GM06990 (cell line): ENCODE data around the gene DIAPH2.

ENCODE experiments used
- DNase-seq: peaks from one replicate; pipeline ENCODE4 v3.0.0-alpha.2; 2011; ENCODE audit not compliant: insufficient read length; ENCODE audit errors: extremely low read depth
- H3K27me3 ChIP-seq: replicated peaks from 2 replicates; pipeline ENCODE4 v1.6.0; 2011; ENCODE audit warnings: low read length; ENCODE audit not compliant: control insufficient read depth, insufficient read depth
- H3K36me3 ChIP-seq: 2 replicates; pipeline ENCODE4 v1.5.1; 2011; ENCODE audit warnings: low read length; ENCODE audit not compliant: control insufficient read depth, insufficient read depth
- H3K4me3 ChIP-seq: replicated peaks from 2 replicates; pipeline ENCODE4 v1.5.1; 2011; ENCODE audit warnings: low read depth, mild to moderate bottlenecking, control low read depth, low read length
- CTCF ChIP-seq: IDR thresholded peaks from 2 replicates; pipeline ENCODE4 v1.5.1; 2011; ENCODE audit warnings: low read length, control low read depth, mild to moderate bottlenecking, inconsistent platforms; ENCODE audit not compliant: insufficient read depth, poor library complexity, severe bottlenecking

Gene DIAPH2

GRCh38 chrX:96971812-96972211, 287.2 kb downstream of the DIAPH2 start:
- TF ChIP-seq CTCF = no peak
- no peak for DNase-seq
- H3K27me3 ChIP-seq = no peaks in the 10 kb centered on the region

GRCh38 chrX:96978906-96979305, 294.3 kb downstream of the DIAPH2 start:
- H3K36me3 ChIP-seq = no peaks in the 10 kb centered on the region
- no peaks in the 10 kb centered on the region for H3K27me3 ChIP-seq
- TF ChIP-seq CTCF = no peak
- no peak for DNase-seq
- H3K4me3 ChIP-seq = no peak overlapping the region

More at GRCh38 chrX:96971812-96972211, 287.2 kb downstream of the DIAPH2 start:
- Histone ChIP-seq H3K4me3 (no peak overlapping the region), H3K36me3 (no peaks in the 10 kb centered on the region)

- no peak for TF ChIP-seq CTCF
- Histone ChIP-seq H3K27me3 (no peaks in the 10 kb centered on the region), H3K4me3 (no peak overlapping the region), H3K36me3 (no peaks in the 10 kb centered on the region)
- no peak for DNase-seq
Measured at GRCh38 chrX:96979766-96980165, 295.1 kb downstream of the DIAPH2 start.

- no peak overlapping the region for H3K4me3 ChIP-seq
- TF ChIP-seq CTCF = no peak
- H3K36me3 ChIP-seq = no peaks in the 10 kb centered on the region
- no peak for DNase-seq
- H3K27me3 ChIP-seq = no peaks in the 10 kb centered on the region
Measured at GRCh38 chrX:96982161-96982560, 297.5 kb downstream of the DIAPH2 start.

- no peak for DNase-seq
- Histone ChIP-seq H3K27me3 (no peaks in the 10 kb centered on the region), H3K4me3 (no peak overlapping the region), H3K36me3 (no peaks in the 10 kb centered on the region)
- TF ChIP-seq CTCF = no peak
Measured at GRCh38 chrX:96984538-96984937, 299.9 kb downstream of the DIAPH2 start.

- no peaks in the 10 kb centered on the region for H3K36me3 ChIP-seq
- DNase-seq = no peak
- no peak for TF ChIP-seq CTCF
- no peak overlapping the region for H3K4me3 ChIP-seq
- no peaks in the 10 kb centered on the region for H3K27me3 ChIP-seq
Measured at GRCh38 chrX:96985046-96985445, 300.4 kb downstream of the DIAPH2 start.
